LHCN-M2 (cell line): Measurements from ENCODE around the gene MGAT1. TPM values are rescaled to one million over a fixed set of nuclear protein-coding genes. Genes with fewer than 3 reads are reported as not detected.
A peak's percentile ranks its signal among the peaks of the same experiment; 100 is the strongest.
"Not testable (repeated sequence)": the region's sequence is repeated elsewhere in the genome, so short reads cannot be mapped to it uniquely, and the experiment has no call there.

Experiments used
- DNase-seq: peaks from one replicate; pipeline ENCODE4 v3.0.0-alpha.2; 2012; ENCODE audit warnings: low read depth
- total RNA-seq: library from RNA; depleted of rRNA; stranded (reverse); fragments of >200 nt; gene quantifications from 2 replicates; pipeline ENCODE4 v1.2.3, GENCODE V29; 2014

Gene MGAT1
- total RNA-seq, 1 experiment from 2014 or later = 179 TPM

DNA sequence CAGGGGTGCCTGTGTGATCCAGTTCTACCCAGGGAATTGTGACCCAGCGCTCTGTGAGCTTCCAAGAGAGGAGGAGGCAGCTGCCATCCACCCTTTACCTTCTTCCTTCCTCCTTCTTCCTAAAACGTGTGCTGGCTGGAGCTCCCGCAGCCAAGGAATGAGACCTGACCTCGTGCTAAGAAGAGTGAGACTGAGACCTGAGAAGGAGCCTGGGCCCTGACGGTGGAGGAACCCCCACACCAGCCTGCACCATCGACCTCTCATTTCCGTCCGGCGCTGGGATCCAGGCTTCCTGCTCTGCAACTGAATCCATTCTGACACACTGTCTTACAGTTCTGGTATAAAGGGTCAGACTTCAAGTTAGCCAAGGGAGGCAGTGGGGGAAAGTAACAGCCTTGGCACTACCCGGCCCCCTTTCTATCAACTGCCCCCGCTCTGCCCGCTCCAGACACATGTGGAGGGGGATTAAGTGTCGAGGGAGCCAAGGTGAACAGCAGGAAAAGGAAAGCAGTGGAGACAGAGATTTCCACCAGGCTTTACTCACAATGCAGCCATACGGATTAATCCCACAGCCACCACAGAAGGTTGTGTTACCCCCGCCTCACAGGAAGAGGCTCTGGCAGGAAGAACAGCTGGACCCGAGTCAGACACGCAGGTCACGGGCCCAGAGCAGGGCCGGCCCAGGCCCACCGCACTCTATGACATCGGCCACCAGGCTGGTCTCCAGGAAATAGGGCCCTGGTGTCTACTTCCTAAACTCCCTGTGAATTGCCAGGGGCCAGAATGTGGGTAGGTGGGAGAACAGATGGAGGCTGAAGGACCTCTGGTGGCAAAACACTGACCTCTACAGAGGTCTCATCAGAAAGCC is 15.8 kb downstream of the MGAT1 start:
- peak; percentile 83 for DNase-seq

DNA sequence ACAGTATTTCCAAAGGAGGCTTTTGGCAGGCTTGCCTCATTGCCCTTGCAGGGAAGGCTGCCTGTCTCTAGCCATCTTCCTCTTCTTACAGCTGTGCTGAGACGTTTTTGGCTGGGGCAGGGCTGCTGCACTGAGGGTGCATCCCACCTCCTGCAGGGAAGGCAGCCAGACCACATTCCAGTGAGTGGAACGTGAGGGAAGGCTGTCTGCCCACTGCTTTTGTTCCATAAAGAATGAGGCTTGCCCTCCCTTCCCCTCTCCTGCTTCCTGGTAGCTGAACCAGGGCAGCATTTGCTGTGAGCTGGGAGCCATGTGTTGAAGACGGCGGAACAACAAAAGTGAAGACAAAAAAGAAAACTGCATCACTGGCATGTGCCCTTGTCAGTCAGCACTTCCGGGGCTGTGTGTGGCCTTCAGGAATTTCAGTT is 16.8 kb downstream of the MGAT1 start:
- peak; percentile 93 for DNase-seq

DNA sequence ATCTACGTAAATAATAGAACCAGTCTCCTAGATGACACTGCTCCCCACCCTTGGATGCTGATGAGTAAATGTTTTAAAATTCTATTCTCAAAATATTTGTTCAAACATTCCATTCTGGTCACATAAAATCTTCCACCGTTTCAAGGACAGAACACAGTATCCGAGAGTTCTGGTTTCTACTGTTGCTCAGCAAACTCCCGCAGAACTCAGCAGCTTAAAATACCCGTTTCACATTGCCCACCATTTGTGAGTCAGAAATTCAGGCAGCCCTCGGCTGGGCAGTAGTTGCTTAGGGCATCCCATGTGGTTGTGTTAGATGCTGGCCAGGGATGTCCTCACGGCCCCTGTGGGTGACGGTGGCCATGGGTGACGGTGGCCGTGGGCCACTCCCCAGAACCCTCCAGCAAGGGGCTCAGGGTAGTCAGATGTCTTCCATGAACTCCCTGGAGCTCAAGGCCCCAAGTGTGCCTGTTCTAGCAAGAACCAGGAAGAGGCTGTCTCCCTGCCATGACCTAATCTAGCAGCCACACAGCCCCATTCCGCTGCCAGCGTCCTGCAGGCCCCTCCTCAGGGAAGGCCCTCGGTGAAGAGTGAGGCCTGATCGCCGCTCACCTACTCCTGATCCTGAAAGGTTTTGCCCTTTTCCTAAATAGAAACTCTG is 17.4 kb downstream of the MGAT1 start:
- peak; percentile 86 for DNase-seq

DNA sequence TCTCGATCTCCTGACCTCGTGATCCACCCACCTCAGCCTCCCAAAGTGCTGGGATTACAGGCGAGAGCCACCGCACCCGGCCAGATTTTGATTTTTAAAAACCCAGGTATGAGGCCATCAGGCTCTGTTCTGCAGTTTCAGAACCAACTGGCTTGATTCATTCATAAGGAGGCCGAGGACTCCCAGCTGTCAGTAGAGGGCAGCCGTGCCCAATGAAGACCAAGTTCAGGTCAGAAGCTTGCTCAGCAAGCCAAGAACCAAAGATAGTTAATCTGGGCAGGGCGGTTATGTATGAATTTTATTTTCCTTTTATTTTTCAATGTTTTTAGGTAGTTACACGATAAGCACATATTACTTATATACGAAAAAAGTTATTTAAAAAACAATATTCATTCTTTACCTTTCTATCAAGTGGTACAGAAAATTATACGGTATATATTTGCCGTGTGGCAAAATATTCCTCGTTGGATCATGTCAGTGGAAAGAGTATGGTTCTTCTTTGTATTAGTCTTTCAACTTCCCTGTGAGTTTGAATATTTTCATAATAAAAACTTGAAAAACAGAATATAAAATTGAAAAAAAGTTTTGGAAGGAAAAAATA is 18.0 kb downstream of the MGAT1 start:
- peak; percentile 82 for DNase-seq

DNA sequence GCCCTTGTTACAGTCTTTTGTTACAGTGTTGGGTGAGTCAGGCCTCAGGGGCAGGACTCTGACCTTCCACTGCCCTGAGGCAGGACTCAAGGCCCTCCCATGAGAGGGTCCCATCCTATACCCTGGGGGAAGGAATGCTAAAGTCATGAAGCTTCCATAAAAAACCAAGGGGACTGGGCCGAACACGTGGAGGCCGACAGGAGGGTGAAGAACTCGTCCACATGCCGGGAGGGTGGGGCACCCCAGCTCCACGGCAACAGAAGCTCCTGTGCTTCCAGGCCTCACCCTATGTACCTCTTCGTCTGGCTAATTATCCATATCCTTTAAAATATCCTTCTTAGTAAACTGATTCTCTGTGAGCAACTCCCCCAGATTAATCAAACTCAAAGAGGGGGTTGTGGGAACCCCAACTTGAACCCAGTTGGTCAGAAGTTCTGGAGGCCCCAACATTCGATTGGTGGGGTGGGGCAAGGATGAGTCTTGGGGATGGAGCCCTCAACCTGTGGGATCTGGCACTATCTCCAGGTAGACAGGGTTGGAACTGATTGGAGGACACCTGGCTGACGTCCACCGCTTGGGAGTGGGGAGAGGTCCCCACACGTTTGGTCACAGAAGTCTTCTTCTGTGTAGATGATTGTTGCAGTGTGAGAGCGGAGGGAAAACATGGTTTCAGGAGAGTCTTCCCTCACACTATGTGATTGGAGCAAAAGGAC is 19.1 kb downstream of the MGAT1 start:
- DNase-seq = no peak

DNA sequence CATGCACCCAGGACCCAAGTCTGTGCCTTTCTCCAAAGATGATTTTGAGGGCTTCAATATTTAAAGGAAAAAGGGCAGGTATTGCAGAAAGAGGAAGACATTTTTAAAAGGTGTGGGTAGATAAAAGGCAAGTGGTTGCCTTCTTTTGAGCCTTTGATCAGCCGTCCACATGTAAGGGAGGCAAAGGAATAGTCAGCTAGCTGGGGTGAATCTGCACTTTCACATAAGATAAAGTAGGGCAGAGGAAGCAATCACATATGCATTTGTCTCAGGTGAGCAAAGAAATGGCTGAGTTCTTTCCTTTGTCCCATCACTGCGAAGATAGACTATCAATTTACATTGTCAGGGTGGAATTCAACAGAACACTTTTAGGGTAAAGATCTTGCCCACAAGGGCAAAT is 19.9 kb downstream of the MGAT1 start:
- DNase-seq = no peak

DNA sequence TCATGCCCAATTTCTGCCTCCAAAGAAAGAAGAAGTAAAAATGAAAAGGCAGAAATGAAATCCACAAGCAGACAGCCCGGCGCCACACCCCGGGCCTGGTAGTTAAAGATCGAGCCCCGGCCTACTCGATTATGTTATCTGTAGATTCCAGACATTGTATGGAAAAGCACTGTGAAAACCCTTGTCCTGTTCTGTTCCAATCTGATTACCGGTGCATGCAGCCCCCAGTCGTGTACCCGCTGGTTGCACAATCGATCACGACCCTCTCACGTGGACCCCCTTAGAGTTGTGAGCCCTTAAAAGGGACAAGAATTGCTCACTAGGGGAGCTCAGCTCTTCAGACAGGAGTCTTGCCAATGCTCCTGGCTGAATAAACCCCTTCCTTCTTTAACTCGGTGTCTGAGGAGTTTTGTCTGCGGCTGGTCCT is 20.7 kb downstream of the MGAT1 start:
- DNase-seq = not testable (repeated sequence)

DNA sequence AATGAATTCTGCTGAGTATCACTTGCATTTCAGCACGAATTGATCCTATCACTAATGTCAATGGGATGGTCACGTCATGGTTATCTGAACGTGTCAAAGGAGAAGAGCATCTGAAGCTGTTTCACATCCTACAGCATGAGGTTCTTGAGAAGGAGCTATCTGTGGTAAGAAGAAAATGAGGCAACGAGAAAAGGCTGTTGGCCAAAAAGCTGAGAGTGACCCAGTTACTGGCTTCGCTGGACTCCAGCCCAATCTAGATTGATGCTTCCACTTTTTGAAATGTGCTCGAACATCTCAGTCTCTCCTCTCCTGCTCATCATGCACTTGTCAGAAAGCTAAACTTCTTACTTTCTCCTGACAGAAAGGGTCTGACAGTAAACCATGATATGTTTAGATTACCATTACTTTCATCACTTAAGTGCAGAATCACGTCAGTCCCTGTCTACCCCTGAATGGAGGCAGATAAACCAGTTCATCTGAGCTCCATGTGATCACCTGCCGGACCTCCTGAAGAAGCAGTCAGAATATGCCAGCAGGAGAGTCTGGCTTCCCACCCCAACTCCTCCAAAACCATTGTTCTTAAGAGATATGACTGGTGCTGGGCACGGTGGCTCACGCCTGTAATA is 22.5 kb downstream of the MGAT1 start:
- no peak for DNase-seq

DNA sequence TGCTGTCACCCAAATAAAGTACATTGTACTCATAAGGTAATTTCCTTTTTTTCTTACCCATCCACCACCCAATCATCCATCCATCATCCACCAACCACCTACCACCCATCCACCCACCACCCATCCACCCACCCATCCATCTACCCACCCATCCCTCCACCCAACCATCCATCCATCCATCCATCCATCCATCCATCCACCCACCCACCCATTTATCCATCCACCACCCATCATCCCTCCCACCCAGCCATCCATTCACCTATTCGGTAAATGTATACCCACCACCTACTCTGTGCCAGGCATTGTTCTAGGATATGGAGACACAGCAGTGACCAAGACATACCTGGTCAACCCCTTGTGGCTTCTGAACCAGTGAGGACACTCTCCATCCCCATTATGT is 25.1 kb downstream of the MGAT1 start:
- no peak for DNase-seq

DNA sequence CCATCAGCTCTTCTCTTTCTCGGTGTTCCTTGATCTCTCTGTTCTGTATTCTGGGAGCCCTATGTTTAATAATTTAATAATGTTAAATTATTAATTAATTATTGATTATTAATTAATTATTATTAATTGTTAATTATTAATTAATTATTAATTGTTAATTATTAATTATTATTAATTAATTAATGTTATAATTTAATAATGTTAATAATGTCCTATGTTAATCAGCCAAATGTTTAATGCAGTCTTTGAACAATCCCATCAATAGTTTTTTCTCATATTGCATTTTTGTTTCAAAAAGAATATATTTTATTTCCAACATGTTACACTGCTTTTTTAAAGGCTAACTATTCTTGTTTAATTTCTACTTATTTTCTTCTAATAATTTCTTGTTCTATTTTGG is 26.2 kb downstream of the MGAT1 start:
- no peak for DNase-seq

DNA sequence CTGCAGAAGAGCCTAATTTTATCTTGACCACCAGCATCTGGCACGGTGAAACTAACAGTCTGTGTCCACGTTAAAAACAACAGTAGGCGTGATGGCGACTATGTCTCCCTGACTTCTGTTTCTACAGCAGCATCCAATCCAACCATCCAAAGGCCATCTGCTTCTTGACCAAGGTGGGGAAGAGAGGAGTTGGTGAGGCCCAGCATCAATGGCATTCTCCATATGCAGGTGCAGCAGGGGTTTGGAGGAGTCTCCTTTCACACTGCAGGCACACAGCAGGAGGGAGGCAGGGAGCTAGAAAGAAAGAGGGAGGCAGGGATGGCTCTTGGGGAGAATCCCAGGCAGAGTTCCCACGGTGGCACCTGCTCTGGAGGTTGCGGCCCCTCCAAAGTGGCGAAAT is 27.0 kb downstream of the MGAT1 start:
- no peak for DNase-seq

DNA sequence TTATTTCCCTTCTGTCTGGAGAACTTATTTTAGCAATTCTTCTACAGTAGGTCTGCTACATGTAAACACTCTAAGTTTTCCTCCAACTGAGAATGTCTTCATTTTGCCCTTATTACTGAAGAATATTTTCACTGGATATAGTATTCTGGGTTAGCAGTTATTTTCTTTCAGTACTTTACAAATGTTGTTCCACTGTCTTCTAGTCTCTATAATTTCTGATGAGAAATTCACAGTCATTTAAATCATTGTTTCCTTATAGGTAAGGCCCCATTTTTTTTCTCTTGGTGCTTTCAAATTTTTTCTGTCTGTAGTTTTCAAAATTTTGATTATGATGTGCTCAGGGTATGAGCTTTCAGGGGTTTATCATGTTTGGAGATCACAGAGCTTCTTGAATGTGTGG is 30.8 kb downstream of the MGAT1 start:
- no peak for DNase-seq

DNA sequence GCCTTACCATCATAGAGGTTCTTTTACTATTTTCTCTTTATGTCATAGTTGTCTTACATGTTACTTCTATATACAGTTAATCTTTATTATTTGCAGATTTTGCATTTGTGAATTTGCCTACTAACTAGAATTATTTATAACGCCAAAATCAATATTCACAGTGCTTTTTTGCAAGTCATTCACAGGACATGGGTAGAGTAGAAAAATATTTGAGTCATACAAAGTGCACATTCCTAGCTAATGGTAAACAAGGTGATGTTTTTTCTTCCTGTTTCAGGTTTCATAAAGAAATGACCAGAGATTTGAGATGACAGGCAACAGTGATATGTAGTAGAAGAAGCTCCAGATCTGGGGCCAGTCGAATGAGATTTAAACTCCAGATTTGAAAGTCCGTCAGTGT is 32.8 kb downstream of the MGAT1 start:
- no peak for DNase-seq

DNA sequence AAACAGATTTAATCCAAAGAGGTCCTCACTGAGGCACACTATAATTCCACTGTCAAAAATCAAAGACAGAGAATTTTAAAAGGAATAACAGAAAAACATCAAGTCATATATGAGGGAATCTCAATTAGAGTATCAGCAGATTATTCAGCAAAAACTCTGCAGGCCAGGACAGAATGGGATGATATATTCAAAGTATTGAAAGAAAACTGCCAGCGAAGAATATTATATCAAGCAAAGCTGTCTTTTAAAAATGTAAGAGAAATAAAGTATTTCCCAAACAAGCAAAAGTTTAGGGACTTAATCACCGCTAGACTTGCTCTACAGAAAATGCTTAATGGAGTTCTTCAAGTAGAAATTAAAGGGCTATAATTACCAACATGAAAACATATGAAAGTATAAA is 47.0 kb downstream of the MGAT1 start:
- no peak for DNase-seq

DNA sequence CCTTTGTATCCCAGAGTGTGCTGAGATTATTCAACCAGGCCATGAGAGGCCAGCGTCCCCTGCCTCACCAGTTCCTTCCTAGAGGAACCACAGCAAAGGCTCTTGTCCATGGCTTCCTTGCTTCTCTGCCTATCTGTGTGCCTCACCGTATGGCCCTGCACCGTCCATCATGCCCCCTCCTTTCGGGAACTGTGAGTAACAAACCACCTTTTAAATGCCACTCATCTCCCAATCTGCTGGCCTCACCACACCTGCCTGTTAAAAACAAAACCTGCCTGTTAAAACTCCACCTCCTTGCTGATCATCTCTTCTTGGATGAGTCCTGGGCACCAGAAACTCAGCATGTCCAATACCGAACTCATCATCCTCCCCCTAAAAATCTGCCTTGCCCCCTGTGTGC is 58.4 kb downstream of the MGAT1 start:
- no peak for DNase-seq

DNA sequence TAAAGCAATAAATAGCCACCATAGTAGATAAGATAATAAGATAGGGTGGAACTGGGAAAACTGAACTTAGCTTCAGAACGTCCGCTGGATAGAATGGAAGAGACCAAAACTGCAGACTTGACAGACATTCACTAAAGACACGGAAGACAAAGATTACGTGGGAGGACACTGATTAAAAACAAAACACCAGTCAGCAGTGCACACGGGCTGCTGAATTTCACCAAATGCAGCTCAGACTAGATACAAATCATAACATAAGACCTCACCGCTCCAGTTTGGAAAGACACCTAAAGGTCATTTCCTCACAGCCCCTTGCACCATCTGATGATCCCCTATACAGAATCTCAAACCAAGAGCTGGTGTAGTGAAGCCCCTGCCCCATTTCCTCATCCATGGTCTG is 59.9 kb downstream of the MGAT1 start:
- no peak for DNase-seq

DNA sequence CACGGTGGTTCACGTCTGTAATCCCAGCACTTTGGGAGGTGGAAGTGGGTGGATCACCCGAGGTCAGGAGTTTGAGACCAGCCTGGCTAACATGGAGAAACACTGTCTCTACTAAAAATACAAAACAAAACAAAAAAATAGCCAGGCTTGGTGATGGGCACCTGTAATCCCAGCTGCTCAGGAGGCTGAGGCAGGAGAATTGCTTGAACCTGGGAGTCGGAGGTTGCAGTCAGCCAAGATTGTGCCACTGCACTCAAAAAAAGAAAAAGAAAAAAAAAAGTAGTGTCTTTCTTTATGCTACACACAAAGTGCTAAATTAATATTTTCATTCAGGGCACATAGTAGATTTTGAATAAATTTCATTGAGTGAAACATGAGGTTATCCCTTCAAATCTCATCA is 61.7 kb downstream of the MGAT1 start:
- DNase-seq = not testable (repeated sequence)

DNA sequence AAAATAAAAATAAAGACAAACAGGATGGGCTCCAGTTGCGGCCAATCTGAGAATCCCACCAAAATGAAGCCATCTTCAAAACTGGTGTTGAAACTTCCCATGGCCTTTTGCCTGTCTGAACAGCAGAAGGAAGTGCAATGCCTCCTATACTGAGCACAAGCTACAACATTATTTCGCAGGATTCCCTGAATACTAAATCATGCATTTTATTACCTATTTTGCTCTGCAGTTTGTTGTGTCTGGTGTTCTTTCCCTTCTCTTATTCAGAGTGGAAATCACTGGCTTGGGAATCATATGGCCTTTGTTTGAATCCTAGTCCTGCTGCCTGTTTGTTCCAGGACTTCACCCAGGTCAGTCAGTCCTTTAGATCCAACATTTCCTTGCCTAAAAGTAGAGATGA is 62.6 kb downstream of the MGAT1 start, which contains the start of gene OR2Y1:
Gene OR2Y1, minus strand, starts transcription at position 101 of the 400 bp plus-strand sequence. Its CDS starts 0 bp downstream, at position 101.
- DNase-seq = no peak

DNA sequence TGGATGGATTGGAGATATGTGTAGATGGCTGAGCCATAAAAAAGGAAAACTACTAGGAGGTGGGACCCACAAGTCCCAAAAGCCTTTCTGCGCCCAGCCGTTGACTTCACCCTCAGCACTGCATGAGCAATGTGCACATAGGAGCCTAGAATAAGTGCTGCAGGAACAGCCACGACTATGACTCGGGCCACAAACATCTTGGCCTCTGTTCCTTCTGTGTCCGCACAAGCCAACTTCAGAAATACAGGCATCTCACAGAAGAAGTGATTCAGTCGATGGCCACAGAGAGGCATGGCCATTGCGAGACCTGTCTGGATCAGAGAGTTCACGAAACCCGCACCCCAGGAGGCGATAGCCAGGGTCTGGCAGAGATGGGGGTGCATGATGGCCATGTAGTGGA is 63.3 kb downstream of the MGAT1 start:
- DNase-seq = peak; percentile 25

DNA sequence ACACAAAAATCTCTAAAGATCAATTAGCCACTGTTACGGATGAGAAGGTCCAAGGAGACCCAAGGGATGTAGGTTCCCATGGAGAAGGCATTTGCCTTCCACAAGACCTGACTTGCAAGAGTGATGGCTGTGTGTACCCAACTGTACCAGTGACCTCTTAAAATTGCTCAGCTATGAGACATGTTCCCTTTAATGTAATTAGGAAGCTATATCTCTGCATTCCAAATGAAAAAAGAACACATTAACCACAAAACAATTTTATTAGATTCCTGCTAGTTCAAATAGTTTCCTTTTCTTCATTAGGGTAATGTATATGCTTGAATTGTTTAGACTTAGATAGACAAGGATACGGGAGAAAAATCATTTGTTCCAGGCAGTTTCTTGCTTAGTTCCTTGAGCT is 66.1 kb downstream of the MGAT1 start:
- DNase-seq = peak; percentile 2
